AG08396 (cell line): ENCODE measurements around the gene POC1A.
A peak's percentile ranks its signal among the peaks of the same experiment; 100 is the strongest.

ENCODE experiments used
- DNase-seq: peaks from one replicate; pipeline ENCODE4 v3.0.0; 2012; ENCODE audit warnings: low spot score, mixed read lengths

Gene POC1A

GRCh38 chr3:52154135-52155094 lies at the start of gene POC1A:
Gene POC1A, minus strand, starts transcription at chr3:52154423. Its CDS starts 51 bp downstream, at chr3:52154372.
- DNase-seq, result peak; percentile 94

- DNase-seq, result no peak
These were observed 49.5 kb upstream of the POC1A start for GRCh38 chr3:52203701-52204100.

- DNase-seq, result no peak
These were observed 48.3 kb upstream of the POC1A start for GRCh38 chr3:52202384-52203077.

- no peak for DNase-seq
These were observed 46.9 kb upstream of the POC1A start for GRCh38 chr3:52200981-52201679.

- DNase-seq, result no peak
These were observed 44.7 kb upstream of the POC1A start for GRCh38 chr3:52198643-52199608.

- peak; percentile 99 for DNase-seq
These were observed 43.8 kb upstream of the POC1A start, which contains the start of gene ALAS1 for GRCh38 chr3:52197842-52198625. Gene ALAS1, plus strand, starts transcription at chr3:52198160. Its CDS starts 1,082 bp downstream, at chr3:52199242.

GRCh38 chr3:52197499-52197841 lies 43.2 kb upstream of the POC1A start:
- no peak for DNase-seq

GRCh38 chr3:52196977-52197376 lies 42.8 kb upstream of the POC1A start:
- DNase-seq, result no peak

GRCh38 chr3:52195823-52196331 lies 41.7 kb upstream of the POC1A start:
- peak; percentile 53 for DNase-seq

- DNase-seq, result no peak
These were observed 41.0 kb upstream of the POC1A start for GRCh38 chr3:52195291-52195597.

GRCh38 chr3:52194485-52195290 lies 40.5 kb upstream of the POC1A start:
- DNase-seq, result no peak

- DNase-seq, result peak; percentile 55
These were observed 38.8 kb upstream of the POC1A start for GRCh38 chr3:52193065-52193464.

- DNase-seq, result no peak
These were observed 37.4 kb upstream of the POC1A start for GRCh38 chr3:52191663-52192062.

- DNase-seq, result no peak
These were observed 36.3 kb upstream of the POC1A start for GRCh38 chr3:52190294-52191074.

- DNase-seq, result no peak
These were observed 34.3 kb upstream of the POC1A start for GRCh38 chr3:52188556-52188955.

- DNase-seq, result no peak
These were observed 32.5 kb upstream of the POC1A start for GRCh38 chr3:52186729-52187128.

GRCh38 chr3:52185837-52186236 lies 31.6 kb upstream of the POC1A start:
- DNase-seq, result no peak

GRCh38 chr3:52185311-52185710 lies 31.1 kb upstream of the POC1A start:
- DNase-seq, result no peak

GRCh38 chr3:52184690-52185089 lies 30.5 kb upstream of the POC1A start:
- DNase-seq, result no peak
